Central memory CD8-positive, alpha-beta T cell (primary cell): ENCODE results near the gene KCNN1.

Experiments
- ATAC-seq: fragments of 150-1000 bp; cut with Tn5 transposase; replicated peaks from 2 replicates; pipeline ENCODE4 v1.10.0; 2022; ENCODE audit warnings: mild to moderate bottlenecking, moderate FRiP score, moderate number of reproducible peaks; ENCODE audit not compliant: poor library complexity, severe bottlenecking; ENCODE audit errors: extremely low read depth
- DNase-seq, 2 donors: peaks; one replicate each; pipeline ENCODE4 v3.0.0; 2021; ENCODE audit warnings: low spot score in 2 of 2
- H3K27ac Mint-ChIP-seq: one replicate; pipeline ENCODE4 v1.8.0; 2022; ENCODE audit warnings: low read depth, mild to moderate bottlenecking, moderate library complexity, mixed read lengths
- H3K27me3 Mint-ChIP-seq: one replicate; pipeline ENCODE4 v1.8.0; 2022; ENCODE audit warnings: mixed read lengths
- H3K36me3 Mint-ChIP-seq: one replicate; pipeline ENCODE4 v1.8.0; 2022; ENCODE audit warnings: mild to moderate bottlenecking, moderate library complexity, mixed read lengths; ENCODE audit not compliant: insufficient read depth
- H3K4me1 Mint-ChIP-seq: one replicate; pipeline ENCODE4 v1.8.0; 2022; ENCODE audit warnings: mixed read lengths
- H3K4me3 Mint-ChIP-seq: one replicate; pipeline ENCODE4 v1.8.0; 2022; ENCODE audit warnings: mild to moderate bottlenecking, moderate library complexity, mixed read lengths
- H3K9me3 Mint-ChIP-seq: one replicate; pipeline ENCODE4 v1.8.0; 2022; ENCODE audit warnings: mixed read lengths

The KCNN1 gene

GRCh38 chr19:18045307-18046050 lies 78.6 kb downstream of the KCNN1 start:
- peak overlapping the region; percentile 77 for H3K4me3 Mint-ChIP-seq
- ATAC-seq = no peak
- H3K9me3 Mint-ChIP-seq = no peaks in the 10 kb centered on the region
- peaks cover 46% of the 10 kb centered on the region for H3K4me1 Mint-ChIP-seq
- H3K27ac Mint-ChIP-seq = peak overlapping the region; percentile 91
- peaks cover 9% of the 10 kb centered on the region for H3K36me3 Mint-ChIP-seq
- no peaks in the 10 kb centered on the region for H3K27me3 Mint-ChIP-seq
- DNase-seq = no peak

GRCh38 chr19:18046059-18046718 lies 79.3 kb downstream of the KCNN1 start:
- Mint-ChIP-seq H3K36me3 (peaks cover 9% of the 10 kb centered on the region), H3K27me3 (no peaks in the 10 kb centered on the region), H3K9me3 (no peaks in the 10 kb centered on the region), H3K27ac (peak overlapping the region; percentile 91), H3K4me1 (peaks cover 50% of the 10 kb centered on the region), H3K4me3 (peak overlapping the region; percentile 77)
- no peak for DNase-seq
- no peak for ATAC-seq

GRCh38 chr19:18049385-18049784 lies 82.5 kb downstream of the KCNN1 start:
- Mint-ChIP-seq H3K9me3 (no peaks in the 10 kb centered on the region), H3K27ac (no peak overlapping the region), H3K4me1 (peaks cover 32% of the 10 kb centered on the region), H3K4me3 (no peak overlapping the region), H3K27me3 (no peaks in the 10 kb centered on the region), H3K36me3 (peaks cover 9% of the 10 kb centered on the region)
- ATAC-seq (no peak), DNase-seq (no peak)
